Fibroblast of the aortic adventitia (primary cell): ENCODE data around the gene PAQR7. TPM values are rescaled to one million over a fixed set of nuclear protein-coding genes. Genes with fewer than 3 reads are reported as not detected.
"Not testable (repeated sequence)": the region's sequence is repeated elsewhere in the genome, so short reads cannot be mapped to it uniquely, and the experiment has no call there.

Experiments
- DNase-seq: peaks from one replicate; pipeline ENCODE4 v3.0.0-alpha.2; 2010; ENCODE audit warnings: low read depth
- H3K4me3 ChIP-seq: 2 replicates; pipeline ENCODE4 v1.5.1; 2011; ENCODE audit warnings: low read depth, mild to moderate bottlenecking, control low read depth, low read length, moderate library complexity
- total RNA-seq: library from RNA; depleted of rRNA; stranded (reverse); fragments of >200 nt; gene quantifications from 2 replicates; pipeline ENCODE4 v1.2.3, GENCODE V29; 2012; ENCODE audit warnings: low replicate concordance
- TF ChIP-seq, protein P1 (sequence below): IDR thresholded peaks from 2 replicates; pipeline ENCODE4 v1.5.1; 2011; ENCODE audit warnings: mild to moderate bottlenecking, low read length, control low read depth, inconsistent platforms; ENCODE audit not compliant: insufficient read depth

The PAQR7 gene
- total RNA-seq, 1 donor, result 6.9 TPM

GRCh38 chr1:25854554-25854953, 21.0 kb downstream of the PAQR7 start:
- TF ChIP-seq, protein P1, sequence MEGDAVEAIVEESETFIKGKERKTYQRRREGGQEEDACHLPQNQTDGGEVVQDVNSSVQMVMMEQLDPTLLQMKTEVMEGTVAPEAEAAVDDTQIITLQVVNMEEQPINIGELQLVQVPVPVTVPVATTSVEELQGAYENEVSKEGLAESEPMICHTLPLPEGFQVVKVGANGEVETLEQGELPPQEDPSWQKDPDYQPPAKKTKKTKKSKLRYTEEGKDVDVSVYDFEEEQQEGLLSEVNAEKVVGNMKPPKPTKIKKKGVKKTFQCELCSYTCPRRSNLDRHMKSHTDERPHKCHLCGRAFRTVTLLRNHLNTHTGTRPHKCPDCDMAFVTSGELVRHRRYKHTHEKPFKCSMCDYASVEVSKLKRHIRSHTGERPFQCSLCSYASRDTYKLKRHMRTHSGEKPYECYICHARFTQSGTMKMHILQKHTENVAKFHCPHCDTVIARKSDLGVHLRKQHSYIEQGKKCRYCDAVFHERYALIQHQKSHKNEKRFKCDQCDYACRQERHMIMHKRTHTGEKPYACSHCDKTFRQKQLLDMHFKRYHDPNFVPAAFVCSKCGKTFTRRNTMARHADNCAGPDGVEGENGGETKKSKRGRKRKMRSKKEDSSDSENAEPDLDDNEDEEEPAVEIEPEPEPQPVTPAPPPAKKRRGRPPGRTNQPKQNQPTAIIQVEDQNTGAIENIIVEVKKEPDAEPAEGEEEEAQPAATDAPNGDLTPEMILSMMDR, result no peak
- no peak overlapping the region for H3K4me3 ChIP-seq
- DNase-seq, result no peak

DNA sequence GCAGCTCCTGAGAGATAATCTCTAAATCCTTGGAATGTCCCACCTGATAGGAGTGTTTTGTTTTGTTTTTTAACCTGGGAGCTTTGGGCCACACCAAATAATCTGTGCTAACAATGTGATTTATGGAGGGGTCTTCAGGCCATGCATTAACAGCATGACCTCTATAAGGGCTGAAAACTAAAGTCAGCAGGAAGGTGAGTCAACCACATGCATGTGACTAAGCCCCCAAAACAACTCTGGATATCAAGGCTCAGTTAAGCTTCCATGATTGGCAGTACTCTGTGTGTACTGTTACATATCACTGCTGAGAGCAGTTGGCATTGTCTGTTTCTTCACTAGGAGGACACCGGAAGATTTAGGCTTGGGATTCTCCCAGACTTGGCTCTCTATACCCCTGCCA, 27.0 kb downstream of the PAQR7 start:
- TF ChIP-seq, protein P1, result no peak
- DNase-seq, result peak; percentile 5
- no peak overlapping the region for H3K4me3 ChIP-seq

DNA sequence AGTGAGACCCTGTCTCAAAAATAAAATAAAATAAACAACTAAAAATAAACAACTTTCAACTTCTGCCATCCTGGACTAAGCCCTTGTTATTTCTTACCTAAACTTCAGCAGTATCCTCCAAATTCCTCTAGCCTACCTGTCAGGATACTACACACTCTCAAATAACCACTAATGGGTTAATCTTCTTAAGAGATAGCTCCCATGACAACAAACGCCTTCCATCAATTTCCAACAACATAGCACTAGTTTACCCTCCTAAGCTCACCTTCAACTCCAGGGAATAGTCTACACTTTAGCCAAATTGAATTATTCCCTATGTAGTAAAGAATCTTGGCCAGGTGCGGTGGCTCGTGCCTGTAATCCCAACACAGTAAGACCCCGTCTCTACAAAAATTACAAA, 27.6 kb downstream of the PAQR7 start:
- no peak overlapping the region for H3K4me3 ChIP-seq
- TF ChIP-seq, protein P1, result no peak
- DNase-seq, result no peak

- TF ChIP-seq, protein P1, result no peak
- DNase-seq, result no peak
- H3K4me3 ChIP-seq, result no peak overlapping the region
These were observed 29.8 kb downstream of the PAQR7 start for GRCh38 chr1:25845664-25846063.

DNA sequence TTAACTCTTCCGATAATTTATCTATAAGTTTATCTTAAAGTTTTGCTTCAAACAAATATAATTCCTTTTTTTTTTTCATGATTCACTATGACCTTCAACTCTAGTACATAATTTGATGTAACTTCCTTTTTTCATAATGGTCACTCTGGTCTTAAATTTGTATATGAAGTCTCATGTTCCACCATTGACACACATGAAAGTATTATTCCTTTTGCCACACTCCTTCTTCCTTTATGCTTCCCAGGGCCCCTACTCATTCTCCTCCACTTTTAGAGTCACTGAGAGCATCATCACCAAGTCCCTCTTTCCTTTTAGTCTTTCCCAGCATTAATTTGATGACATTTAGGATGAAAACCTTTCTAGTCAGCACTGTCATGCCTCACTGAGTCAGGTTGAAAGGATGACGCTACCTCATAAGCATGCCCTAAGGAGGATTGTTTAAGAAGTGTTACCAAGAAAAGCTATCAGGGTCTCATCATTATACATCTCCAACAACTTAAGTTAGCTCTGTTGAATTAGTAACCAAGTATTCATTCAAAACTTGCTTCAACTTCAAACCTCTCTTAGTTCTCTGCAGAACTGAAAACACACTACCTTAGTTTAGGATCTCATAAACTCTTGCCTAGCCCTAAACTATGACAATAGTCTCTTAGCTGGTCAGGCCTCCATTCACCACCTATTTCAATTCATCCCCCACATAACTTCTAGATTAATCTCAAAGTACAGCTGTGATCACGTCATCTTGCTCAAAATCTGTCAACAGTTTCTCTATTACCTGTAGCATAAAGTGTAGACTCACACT, 30.8 kb downstream of the PAQR7 start:
- H3K4me3 ChIP-seq, result no peak overlapping the region
- no peak for DNase-seq
- TF ChIP-seq, protein P1, result no peak

DNA sequence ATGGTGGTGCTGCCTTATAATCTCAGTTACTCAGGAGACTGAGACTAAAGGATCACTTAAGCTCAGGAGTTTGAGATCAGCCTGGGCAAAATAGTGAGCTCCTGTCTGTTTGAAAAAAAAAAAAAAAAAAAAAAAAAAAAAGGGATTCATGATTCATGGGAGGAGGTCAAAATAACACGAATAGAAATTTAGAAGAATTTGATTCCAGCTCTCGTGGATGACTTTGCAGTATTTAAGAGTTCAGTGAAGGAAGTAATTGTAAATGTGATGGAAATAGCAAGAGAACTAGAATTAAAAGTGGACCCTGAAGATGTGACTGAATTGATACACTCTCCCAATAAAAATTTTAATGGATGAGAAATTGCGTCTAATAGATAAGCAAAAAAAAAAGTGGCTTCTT, 32.0 kb downstream of the PAQR7 start:
- no peak for DNase-seq
- no peak overlapping the region for H3K4me3 ChIP-seq
- TF ChIP-seq, protein P1, result no peak

DNA sequence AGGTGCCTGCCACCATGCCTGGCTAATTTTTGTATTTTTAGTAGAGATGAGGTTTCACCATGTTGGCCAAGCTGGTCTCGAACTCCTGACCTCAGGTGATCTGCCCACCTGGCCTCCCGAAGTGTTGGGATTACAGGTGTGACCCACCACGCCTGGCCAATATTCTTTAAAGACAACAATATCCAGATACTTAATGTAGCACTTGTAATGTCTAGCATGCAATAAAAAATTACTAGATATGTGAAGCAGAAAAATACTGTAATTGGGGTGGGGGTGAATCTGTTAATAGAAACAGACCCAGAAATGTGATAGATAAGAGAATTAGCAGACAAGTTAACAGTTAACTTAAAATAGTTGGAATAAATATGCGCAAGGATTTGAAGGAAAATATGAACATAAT, 35.7 kb downstream of the PAQR7 start:
- DNase-seq, H3K4me3 ChIP-seq: not testable (repeated sequence)
